Activated CD4-positive, alpha-beta T cell treated with anti-CD3 and anti-CD28 coated beads, Interleukin-2, amount 10 ng/mL, durations not matched to agents 7 days and 5 days (primary cell): ENCODE measurements around the gene CEACAM5. TPM values are rescaled to one million over a fixed set of nuclear protein-coding genes. Genes with fewer than 3 reads are reported as not detected.
"Not testable (repeated sequence)": the region's sequence is repeated elsewhere in the genome, so short reads cannot be mapped to it uniquely, and the experiment has no call there.

Source experiments
- CTCF ChIA-PET: fragments of 350-600 bp; sonication (Branson Sonifier 250); formaldehyde crosslinking; loops from one replicate; lab custom pipeline; 2021; ENCODE audit warnings: antibody characterized with exemption; lab: Charles Lee
- POLR2A ChIA-PET: fragments of 350-600 bp; sonication (Branson Sonifier 250); formaldehyde crosslinking; loops from one replicate; lab custom pipeline; 2021; ENCODE audit warnings: antibody characterized with exemption; lab: Charles Lee
- DNase-seq: peaks from one replicate; pipeline ENCODE4 v3.0.0-alpha.2; 2020
- H3K27ac Mint-ChIP-seq: one replicate; pipeline ENCODE4 v1.8.0; 2021; ENCODE audit warnings: mild to moderate bottlenecking, moderate library complexity, mixed read lengths
- H3K27me3 Mint-ChIP-seq: one replicate; pipeline ENCODE4 v1.8.0; 2021; ENCODE audit warnings: mixed read lengths
- H3K36me3 Mint-ChIP-seq: one replicate; pipeline ENCODE4 v1.8.0; 2021; ENCODE audit warnings: low read depth, mixed read lengths
- H3K4me1 Mint-ChIP-seq: one replicate; pipeline ENCODE4 v1.8.0; 2021; ENCODE audit warnings: mixed read lengths
- H3K4me3 Mint-ChIP-seq: one replicate; pipeline ENCODE4 v1.8.0; 2021; ENCODE audit warnings: mild to moderate bottlenecking, moderate library complexity, mixed read lengths
- H3K9me3 Mint-ChIP-seq: one replicate; pipeline ENCODE4 v1.8.0; 2021; ENCODE audit warnings: mixed read lengths
- total RNA-seq, 2 experiments: library from RNA; stranded (reverse); gene quantifications; one replicate each; pipeline ENCODE4 v1.2.3, GENCODE V29; 2021

The CEACAM5 gene
- total RNA-seq, 2 experiments from 2014 or later = not detected

- DNase-seq = no peak
- POLR2A ChIA-PET = no interaction called here
- Mint-ChIP-seq H3K4me1 (peaks cover 4% of the 10 kb centered on the region), H3K9me3 (no peaks in the 10 kb centered on the region), H3K27ac (no peak overlapping the region), H3K36me3 (no peaks in the 10 kb centered on the region), H3K27me3 (peaks cover 38% of the 10 kb centered on the region), H3K4me3 (no peak overlapping the region)
- CTCF ChIA-PET = no interaction called here
Observed at GRCh38 chr19:41734156-41734555, 25.7 kb downstream of the CEACAM5 start.

DNA sequence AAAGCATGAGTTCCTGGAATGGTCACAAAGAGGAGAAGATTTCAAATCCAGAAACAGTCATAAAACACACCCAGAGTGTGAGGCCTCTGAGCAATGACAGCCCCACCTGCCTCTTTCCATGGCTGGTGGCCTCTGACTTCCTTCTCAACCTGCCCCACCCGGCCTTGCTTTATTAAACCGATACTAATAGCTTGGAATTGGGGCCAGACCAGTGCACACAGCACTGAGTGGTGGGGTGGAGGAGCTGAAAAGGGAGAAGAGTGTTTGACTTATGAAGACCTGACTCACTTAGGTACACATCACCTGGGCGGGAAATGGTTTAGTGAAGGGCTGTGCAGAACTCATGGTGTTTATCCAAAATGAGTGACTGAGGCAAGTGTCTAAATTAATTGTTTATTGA, 26.2 kb downstream of the CEACAM5 start:
- H3K4me3 Mint-ChIP-seq = no peak overlapping the region
- H3K27ac Mint-ChIP-seq = no peak overlapping the region
- H3K4me1 Mint-ChIP-seq = peaks cover 4% of the 10 kb centered on the region
- H3K9me3 Mint-ChIP-seq = no peaks in the 10 kb centered on the region
- DNase-seq = no peak
- peaks cover 42% of the 10 kb centered on the region for H3K27me3 Mint-ChIP-seq
- H3K36me3 Mint-ChIP-seq = no peaks in the 10 kb centered on the region
- POLR2A ChIA-PET = no interaction called here
- CTCF ChIA-PET = no interaction called here

DNA sequence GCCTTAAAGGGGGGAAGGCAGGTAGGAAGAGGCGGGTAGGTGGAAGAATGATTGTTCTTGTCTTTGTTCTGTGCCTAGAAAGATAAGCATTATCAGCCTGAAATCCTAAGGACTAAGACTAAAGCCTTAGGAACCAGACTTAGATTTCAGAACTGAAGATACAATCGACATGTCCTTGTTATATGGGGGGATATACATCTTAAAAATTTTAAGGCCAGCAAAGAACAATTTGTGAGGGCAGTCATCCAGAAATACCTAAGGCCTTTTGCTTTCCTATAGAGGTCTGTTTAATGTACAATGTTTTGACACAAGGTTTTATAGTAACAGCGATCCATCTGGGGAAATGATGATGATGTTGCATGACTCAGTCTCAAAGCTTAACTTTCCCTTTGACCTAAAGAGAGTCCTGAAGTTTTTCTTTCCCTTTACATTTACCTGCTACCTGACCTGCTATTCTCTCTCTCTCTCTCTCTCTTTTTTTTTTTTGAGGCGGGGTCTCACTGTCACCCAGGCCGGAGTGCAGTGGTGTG, 26.7 kb downstream of the CEACAM5 start:
- no peaks in the 10 kb centered on the region for H3K36me3 Mint-ChIP-seq
- peaks cover 5% of the 10 kb centered on the region for H3K4me1 Mint-ChIP-seq
- H3K9me3 Mint-ChIP-seq = no peaks in the 10 kb centered on the region
- no peak for DNase-seq
- no peak overlapping the region for H3K27ac Mint-ChIP-seq
- peaks cover 47% of the 10 kb centered on the region for H3K27me3 Mint-ChIP-seq
- CTCF ChIA-PET = interaction anchor here (0.6 to 1.1 kb wide), 2 partner anchors 28 to 87 kb away, joined by 3 to 4 read pairs; no protein-coding TSS in a partner anchor
- no peak overlapping the region for H3K4me3 Mint-ChIP-seq
- POLR2A ChIA-PET = no interaction called here

GRCh38 chr19:41739361-41739760, 30.9 kb downstream of the CEACAM5 start:
- H3K27ac Mint-ChIP-seq = no peak overlapping the region
- no peaks in the 10 kb centered on the region for H3K36me3 Mint-ChIP-seq
- peaks cover 52% of the 10 kb centered on the region for H3K27me3 Mint-ChIP-seq
- DNase-seq = no peak
- ChIA-PET CTCF (interaction anchor here (1.3 kb wide), 1 partner anchor 10 kb away, joined by 4 read pairs; no protein-coding TSS in a partner anchor), POLR2A (no interaction called here)
- H3K4me3 Mint-ChIP-seq = no peak overlapping the region
- no peaks in the 10 kb centered on the region for H3K9me3 Mint-ChIP-seq
- H3K4me1 Mint-ChIP-seq = peaks cover 15% of the 10 kb centered on the region

DNA sequence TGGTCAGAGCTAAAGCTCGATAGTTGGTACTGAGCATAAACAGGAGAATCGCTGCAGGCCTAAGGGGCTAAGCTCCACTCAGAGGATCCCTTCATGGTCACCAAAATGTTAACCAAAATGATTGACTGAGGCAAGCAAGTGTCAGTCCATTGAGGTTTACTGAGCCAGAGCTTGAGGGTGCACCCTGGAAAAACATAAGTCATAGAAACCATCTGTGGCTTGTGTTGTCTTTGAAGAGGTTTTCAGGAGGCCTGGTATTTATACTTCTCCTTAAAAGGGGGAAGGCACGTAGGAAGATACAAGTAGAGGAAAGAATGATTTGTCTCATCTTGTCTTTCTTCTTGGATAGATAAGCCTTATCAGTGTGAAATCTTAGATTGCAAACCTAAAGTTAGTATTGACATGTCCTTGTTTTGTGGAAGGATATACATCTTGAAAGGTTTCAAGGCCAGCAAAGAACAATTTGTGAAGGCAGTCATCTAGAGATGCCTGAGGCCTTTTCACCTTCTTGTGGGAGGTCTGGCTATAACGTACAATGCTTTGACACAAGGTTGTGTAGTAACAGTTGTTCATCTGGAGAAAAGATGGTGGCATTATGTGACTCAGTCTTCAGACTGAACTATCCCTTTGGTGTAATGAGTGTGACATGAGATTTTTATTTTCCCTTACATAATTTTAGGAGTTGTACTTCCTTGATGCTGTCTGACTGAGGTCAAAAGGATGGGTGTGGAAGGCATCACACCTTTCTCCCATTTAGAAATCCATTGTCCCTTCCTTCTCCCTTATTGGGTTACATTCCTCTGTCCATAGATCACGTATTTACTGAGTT, 32.2 kb downstream of the CEACAM5 start:
- H3K27ac Mint-ChIP-seq = no peak overlapping the region
- CTCF ChIA-PET = interaction anchor here (0.8 to 1.9 kb wide), 3 partner anchors 11 to 34 kb away, joined by 3 to 6 read pairs (median 4); no protein-coding TSS in a partner anchor
- H3K4me1 Mint-ChIP-seq = peaks cover 13% of the 10 kb centered on the region
- DNase-seq = no peak
- no peak overlapping the region for H3K4me3 Mint-ChIP-seq
- H3K27me3 Mint-ChIP-seq = peaks cover 61% of the 10 kb centered on the region
- no peaks in the 10 kb centered on the region for H3K36me3 Mint-ChIP-seq
- POLR2A ChIA-PET = no interaction called here
- H3K9me3 Mint-ChIP-seq = no peaks in the 10 kb centered on the region

DNA sequence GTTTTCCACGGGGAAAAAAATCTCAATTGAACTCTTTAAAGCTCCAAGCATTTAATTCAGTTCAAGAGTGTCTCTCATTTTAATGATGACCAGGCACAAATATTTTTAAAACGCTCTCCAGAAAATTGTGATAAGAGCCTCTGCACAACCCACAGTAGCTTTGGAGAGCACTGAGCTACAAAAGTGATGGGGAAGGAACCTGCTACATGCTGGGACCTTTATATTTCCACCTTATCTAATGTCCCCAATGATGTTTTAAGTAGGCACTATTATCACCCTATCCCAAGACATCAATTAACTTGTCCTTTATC, 32.8 kb downstream of the CEACAM5 start:
- no peak overlapping the region for H3K27ac Mint-ChIP-seq
- CTCF ChIA-PET = interaction anchor here (1.2 to 1.9 kb wide), 2 partner anchors 12 to 34 kb away, joined by 4 to 6 read pairs; no protein-coding TSS in a partner anchor
- DNase-seq = no peak
- no peak overlapping the region for H3K4me3 Mint-ChIP-seq
- H3K36me3 Mint-ChIP-seq = no peaks in the 10 kb centered on the region
- no peaks in the 10 kb centered on the region for H3K9me3 Mint-ChIP-seq
- H3K27me3 Mint-ChIP-seq = peaks cover 61% of the 10 kb centered on the region
- H3K4me1 Mint-ChIP-seq = peaks cover 13% of the 10 kb centered on the region
- POLR2A ChIA-PET = no interaction called here

DNA sequence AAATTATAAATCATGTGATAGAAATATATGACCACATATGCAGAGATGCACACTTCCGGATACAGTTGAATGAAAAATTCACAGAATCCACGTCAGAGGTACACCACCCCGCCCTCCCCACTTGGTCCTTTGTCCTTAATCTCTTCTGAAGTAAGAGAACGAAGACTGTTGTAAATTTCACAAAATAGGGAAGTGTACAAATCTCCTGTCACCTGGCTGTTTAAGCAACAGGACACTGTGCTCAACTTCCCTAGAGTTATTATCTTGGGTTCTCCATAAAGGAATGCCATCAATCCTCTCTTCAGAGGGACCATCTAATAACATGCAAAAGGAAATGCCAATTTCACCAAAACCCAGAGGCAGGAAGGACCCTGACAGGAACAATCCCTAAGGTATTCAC, 36.4 kb downstream of the CEACAM5 start:
- CTCF ChIA-PET = interaction anchor here (0.6 to 2.2 kb wide), 3 partner anchors 9 to 52 kb away, joined by 3 to 6 read pairs (median 4); no protein-coding TSS in a partner anchor
- peaks cover 62% of the 10 kb centered on the region for H3K27me3 Mint-ChIP-seq

DNA sequence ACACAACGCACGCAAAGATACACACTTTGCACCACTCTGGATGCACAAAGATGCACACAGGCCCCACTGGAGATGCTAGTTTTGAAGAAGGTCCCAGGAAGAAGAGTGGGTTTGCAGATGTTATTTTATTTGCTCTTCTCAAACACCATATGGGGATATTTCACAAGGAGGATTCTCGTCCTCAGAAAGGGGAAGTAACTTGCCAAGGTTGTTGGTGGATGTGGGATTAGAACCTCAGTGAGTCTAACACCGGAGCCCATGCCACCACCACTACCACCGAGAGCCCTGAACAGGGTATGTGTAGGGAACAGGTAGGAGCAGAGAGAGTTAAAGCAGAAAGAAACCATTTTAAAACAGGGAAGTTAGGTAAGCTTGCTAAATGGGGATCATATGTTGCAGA, 37.3 kb downstream of the CEACAM5 start:
- Mint-ChIP-seq H3K27me3 (peaks cover 59% of the 10 kb centered on the region), H3K4me1 (peaks cover 6% of the 10 kb centered on the region), H3K36me3 (no peaks in the 10 kb centered on the region), H3K9me3 (no peaks in the 10 kb centered on the region), H3K4me3 (no peak overlapping the region), H3K27ac (no peak overlapping the region)
- POLR2A ChIA-PET = interaction anchor here (0.7 kb wide), 1 partner anchor 1448 kb away, joined by 4 read pairs; no protein-coding TSS in a partner anchor
- no peak for DNase-seq
- CTCF ChIA-PET = interaction anchor here (0.6 to 2.2 kb wide), 3 partner anchors 10 to 53 kb away, joined by 3 to 6 read pairs (median 4); no protein-coding TSS in a partner anchor

More for the DNA sequence above, 36.4 kb downstream of the CEACAM5 start:
- H3K27ac Mint-ChIP-seq = no peak overlapping the region
- no peaks in the 10 kb centered on the region for H3K36me3 Mint-ChIP-seq
- no peaks in the 10 kb centered on the region for H3K9me3 Mint-ChIP-seq
- peaks cover 13% of the 10 kb centered on the region for H3K4me1 Mint-ChIP-seq
- DNase-seq = no peak
- H3K4me3 Mint-ChIP-seq = no peak overlapping the region
- POLR2A ChIA-PET = no interaction called here

- Mint-ChIP-seq H3K27ac (no peak overlapping the region), H3K4me3 (no peak overlapping the region), H3K9me3 (no peaks in the 10 kb centered on the region), H3K27me3 (peaks cover 60% of the 10 kb centered on the region), H3K4me1 (peaks cover 2% of the 10 kb centered on the region), H3K36me3 (no peaks in the 10 kb centered on the region)
- DNase-seq = peak; percentile 60
- ChIA-PET CTCF (interaction anchor here (2.2 kb wide), 1 partner anchor 40 kb away, joined by 6 read pairs; no protein-coding TSS in a partner anchor), POLR2A (no interaction called here)
Observed at GRCh38 chr19:41746593-41747227, 38.3 kb downstream of the CEACAM5 start.

DNA sequence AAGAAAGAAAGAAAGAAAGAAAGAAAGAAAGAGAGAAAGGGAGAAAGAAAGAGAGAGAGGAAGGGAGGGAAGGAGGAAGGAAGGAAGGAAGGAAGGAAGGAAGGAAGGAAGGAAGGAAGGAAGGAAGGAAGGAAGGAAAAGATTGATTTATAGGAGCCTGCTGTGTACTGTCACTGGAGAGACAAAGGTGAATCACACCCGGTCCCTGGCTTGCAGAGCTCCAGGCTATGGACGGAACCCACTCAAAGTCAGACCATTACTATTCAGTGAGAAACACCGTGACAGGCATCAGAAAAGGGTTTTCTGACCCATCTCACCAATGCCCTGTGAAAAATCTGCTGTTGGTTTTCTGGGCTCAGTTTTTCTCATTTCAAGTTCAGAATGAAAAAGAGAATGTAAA, 39.6 kb downstream of the CEACAM5 start:
- peaks cover 64% of the 10 kb centered on the region for H3K27me3 Mint-ChIP-seq
- H3K4me1 Mint-ChIP-seq = peaks cover 2% of the 10 kb centered on the region
- POLR2A ChIA-PET = no interaction called here

GRCh38 chr19:41750248-41751134, 42.1 kb downstream of the CEACAM5 start:
- H3K4me3 Mint-ChIP-seq, H3K27ac Mint-ChIP-seq, DNase-seq, H3K9me3 Mint-ChIP-seq, H3K36me3 Mint-ChIP-seq, POLR2A ChIA-PET, H3K4me1 Mint-ChIP-seq: not testable (repeated sequence)
- CTCF ChIA-PET = interaction anchor here (1.2 kb wide), 1 partner anchor 10 kb away, joined by 3 read pairs; no protein-coding TSS in a partner anchor
- H3K27me3 Mint-ChIP-seq = peaks cover 53% of the 10 kb centered on the region

More for the DNA sequence above, 39.6 kb downstream of the CEACAM5 start:
- no peaks in the 10 kb centered on the region for H3K9me3 Mint-ChIP-seq
- CTCF ChIA-PET = interaction anchor here (0.6 kb wide), 1 partner anchor 39 kb away, joined by 3 read pairs; no protein-coding TSS in a partner anchor
- H3K4me3 Mint-ChIP-seq = no peak overlapping the region
- no peak overlapping the region for H3K27ac Mint-ChIP-seq
- no peak for DNase-seq
- no peaks in the 10 kb centered on the region for H3K36me3 Mint-ChIP-seq

- CTCF ChIA-PET = interaction anchor here (0.6 to 2.6 kb wide), 29 partner anchors 9 to 205 kb away, joined by 3 to 22 read pairs (median 4); no protein-coding TSS in a partner anchor
- Mint-ChIP-seq H3K27ac (no peak overlapping the region), H3K4me1 (peaks cover 3% of the 10 kb centered on the region), H3K9me3 (no peaks in the 10 kb centered on the region), H3K36me3 (no peaks in the 10 kb centered on the region), H3K27me3 (peaks cover 39% of the 10 kb centered on the region), H3K4me3 (no peak overlapping the region)
- DNase-seq = peak; percentile 76
- POLR2A ChIA-PET = interaction anchor here (0.7 kb wide), 1 partner anchor 106 kb away, joined by 3 read pairs; no protein-coding TSS in a partner anchor
Observed at GRCh38 chr19:41753159-41753558, 44.7 kb downstream of the CEACAM5 start.
